Effector memory CD4-positive, alpha-beta T cell (primary cell): ENCODE measurements around the gene CEP192.

Experiments used
- DNase-seq, 3 donors: peaks; one replicate each; pipeline ENCODE4 v3.0.0-alpha.2; 2020
- H3K27ac ChIP-seq: 2 replicates; pipeline ENCODE4 v1.7.0; 2013; ENCODE audit warnings: mild to moderate bottlenecking, low read length, moderate library complexity; ENCODE audit not compliant: insufficient read depth, poor library complexity, severe bottlenecking
- H3K27me3 ChIP-seq: replicated peaks from 2 replicates; pipeline ENCODE4 v1.7.0; 2013; ENCODE audit warnings: mild to moderate bottlenecking, low read length; ENCODE audit not compliant: insufficient read depth, control insufficient read depth, poor library complexity, severe bottlenecking
- H3K36me3 ChIP-seq: 2 replicates; pipeline ENCODE4 v1.7.0; 2013; ENCODE audit warnings: mild to moderate bottlenecking, low read length, moderate library complexity; ENCODE audit not compliant: control insufficient read depth, insufficient read depth
- H3K4me1 ChIP-seq: 2 replicates; pipeline ENCODE4 v1.7.0; 2013; ENCODE audit warnings: low read length, mild to moderate bottlenecking; ENCODE audit not compliant: control insufficient read depth, insufficient read depth, poor library complexity, severe bottlenecking
- H3K4me3 ChIP-seq: 2 replicates; pipeline ENCODE4 v1.7.0; 2013; ENCODE audit warnings: low read length, low read depth, mild to moderate bottlenecking; ENCODE audit not compliant: insufficient read depth, poor library complexity, severe bottlenecking
- H3K9me3 ChIP-seq: 2 replicates; pipeline ENCODE4 v1.7.0; 2013; ENCODE audit warnings: mild to moderate bottlenecking, low read length, moderate library complexity; ENCODE audit not compliant: control insufficient read depth

Gene CEP192

GRCh38 chr18:13005289-13005688, 14.1 kb downstream of the CEP192 start:
- Histone ChIP-seq H3K27me3 (no peaks in the 10 kb centered on the region), H3K9me3 (no peaks in the 10 kb centered on the region), H3K4me3 (no peak overlapping the region), H3K4me1 (no peaks in the 10 kb centered on the region), H3K36me3 (peaks cover 35% of the 10 kb centered on the region), H3K27ac (no peak overlapping the region)
- DNase-seq = no peak

- DNase-seq = no peak
- Histone ChIP-seq H3K4me1 (no peaks in the 10 kb centered on the region), H3K36me3 (peaks cover 31% of the 10 kb centered on the region), H3K4me3 (no peak overlapping the region), H3K27me3 (no peaks in the 10 kb centered on the region), H3K9me3 (no peaks in the 10 kb centered on the region), H3K27ac (no peak overlapping the region)
Observed at GRCh38 chr18:13006531-13007247, 15.5 kb downstream of the CEP192 start.

- no peaks in the 10 kb centered on the region for H3K4me1 ChIP-seq
- no peaks in the 10 kb centered on the region for H3K9me3 ChIP-seq
- peaks cover 36% of the 10 kb centered on the region for H3K36me3 ChIP-seq
- no peak overlapping the region for H3K27ac ChIP-seq
- no peaks in the 10 kb centered on the region for H3K27me3 ChIP-seq
- no peak for DNase-seq
- no peak overlapping the region for H3K4me3 ChIP-seq
Observed at GRCh38 chr18:13007248-13007560, 16.0 kb downstream of the CEP192 start.

- Histone ChIP-seq H3K27me3 (no peaks in the 10 kb centered on the region), H3K4me3 (no peak overlapping the region), H3K9me3 (no peaks in the 10 kb centered on the region), H3K36me3 (peaks cover 71% of the 10 kb centered on the region), H3K4me1 (no peaks in the 10 kb centered on the region), H3K27ac (no peak overlapping the region)
- DNase-seq = no peak
Observed at GRCh38 chr18:13011719-13012118, 20.6 kb downstream of the CEP192 start.

- no peak for DNase-seq
- H3K36me3 ChIP-seq = peaks cover 73% of the 10 kb centered on the region
- H3K9me3 ChIP-seq = no peaks in the 10 kb centered on the region
- H3K4me3 ChIP-seq = no peak overlapping the region
- H3K4me1 ChIP-seq = no peaks in the 10 kb centered on the region
- H3K27me3 ChIP-seq = no peaks in the 10 kb centered on the region
- no peak overlapping the region for H3K27ac ChIP-seq
Observed at GRCh38 chr18:13014232-13014631, 23.1 kb downstream of the CEP192 start.

- DNase-seq = no peak
- Histone ChIP-seq H3K27me3 (no peaks in the 10 kb centered on the region), H3K36me3 (peaks cover 68% of the 10 kb centered on the region), H3K4me1 (no peaks in the 10 kb centered on the region), H3K27ac (no peak overlapping the region), H3K9me3 (no peaks in the 10 kb centered on the region), H3K4me3 (no peak overlapping the region)
Observed at GRCh38 chr18:13014818-13015217, 23.7 kb downstream of the CEP192 start.

GRCh38 chr18:13017247-13017875, 26.2 kb downstream of the CEP192 start:
- H3K9me3 ChIP-seq = no peaks in the 10 kb centered on the region
- H3K27me3 ChIP-seq = no peaks in the 10 kb centered on the region
- peaks cover 54% of the 10 kb centered on the region for H3K36me3 ChIP-seq
- H3K4me1 ChIP-seq = no peaks in the 10 kb centered on the region
- DNase-seq = no peak
- H3K4me3 ChIP-seq = no peak overlapping the region
- H3K27ac ChIP-seq = no peak overlapping the region

- Histone ChIP-seq H3K9me3 (no peaks in the 10 kb centered on the region), H3K27ac (no peak overlapping the region), H3K4me1 (no peaks in the 10 kb centered on the region), H3K27me3 (no peaks in the 10 kb centered on the region), H3K4me3 (no peak overlapping the region), H3K36me3 (peaks cover 44% of the 10 kb centered on the region)
- DNase-seq = no peak
Observed at GRCh38 chr18:13018374-13018773, 27.2 kb downstream of the CEP192 start.

- DNase-seq = no peak
- H3K36me3 ChIP-seq = peaks cover 35% of the 10 kb centered on the region
- H3K27ac ChIP-seq = no peak overlapping the region
Observed at GRCh38 chr18:13019301-13019700, 28.1 kb downstream of the CEP192 start.

GRCh38 chr18:13022644-13023043, 31.5 kb downstream of the CEP192 start:
- no peaks in the 10 kb centered on the region for H3K27me3 ChIP-seq
- H3K4me1 ChIP-seq = no peaks in the 10 kb centered on the region
- no peak overlapping the region for H3K4me3 ChIP-seq
- no peak for DNase-seq
- H3K36me3 ChIP-seq = peaks cover 16% of the 10 kb centered on the region
- no peak overlapping the region for H3K27ac ChIP-seq
- H3K9me3 ChIP-seq = no peaks in the 10 kb centered on the region

More at GRCh38 chr18:13019301-13019700, 28.1 kb downstream of the CEP192 start:
- no peaks in the 10 kb centered on the region for H3K4me1 ChIP-seq
- no peak overlapping the region for H3K4me3 ChIP-seq
- no peaks in the 10 kb centered on the region for H3K27me3 ChIP-seq
- H3K9me3 ChIP-seq = no peaks in the 10 kb centered on the region
